HG02938 (cell line): ENCODE measurements around the gene GTF3C1.

ENCODE experiments used
- ATAC-seq: cut with Tn5 transposase; IDR thresholded peaks from one replicate; pipeline ENCODE4 v1.9.1; 2021; ENCODE audit warnings: mild to moderate bottlenecking, moderate library complexity; ENCODE audit not compliant: unreplicated experiment

GTF3C1 gene

DNA sequence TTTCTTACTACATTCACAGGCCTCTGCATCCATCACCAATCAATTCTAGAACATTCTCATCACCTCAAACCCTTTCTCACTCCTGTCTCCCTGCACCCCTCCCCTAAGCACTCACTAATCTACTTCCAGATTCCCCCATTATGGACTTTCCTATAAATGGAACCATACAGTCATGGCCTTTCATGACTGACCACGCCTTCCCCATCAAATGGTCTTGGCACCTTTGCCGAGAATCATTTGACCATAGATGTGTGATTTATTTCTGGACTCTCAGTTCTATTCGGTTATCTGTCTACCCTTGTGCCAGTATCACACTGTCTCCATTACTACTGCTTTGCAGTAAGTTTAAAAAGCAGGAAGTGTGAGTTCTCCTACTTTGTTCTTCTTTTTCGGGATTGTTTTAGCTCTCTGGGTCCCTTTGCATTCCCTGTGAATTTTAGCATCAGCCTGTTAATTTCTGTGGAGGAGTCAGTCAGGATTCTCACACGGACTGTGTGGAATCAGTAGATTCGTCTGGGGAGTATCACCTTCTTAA, 27.5 kb downstream of the GTF3C1 start:
- no peak for ATAC-seq

DNA sequence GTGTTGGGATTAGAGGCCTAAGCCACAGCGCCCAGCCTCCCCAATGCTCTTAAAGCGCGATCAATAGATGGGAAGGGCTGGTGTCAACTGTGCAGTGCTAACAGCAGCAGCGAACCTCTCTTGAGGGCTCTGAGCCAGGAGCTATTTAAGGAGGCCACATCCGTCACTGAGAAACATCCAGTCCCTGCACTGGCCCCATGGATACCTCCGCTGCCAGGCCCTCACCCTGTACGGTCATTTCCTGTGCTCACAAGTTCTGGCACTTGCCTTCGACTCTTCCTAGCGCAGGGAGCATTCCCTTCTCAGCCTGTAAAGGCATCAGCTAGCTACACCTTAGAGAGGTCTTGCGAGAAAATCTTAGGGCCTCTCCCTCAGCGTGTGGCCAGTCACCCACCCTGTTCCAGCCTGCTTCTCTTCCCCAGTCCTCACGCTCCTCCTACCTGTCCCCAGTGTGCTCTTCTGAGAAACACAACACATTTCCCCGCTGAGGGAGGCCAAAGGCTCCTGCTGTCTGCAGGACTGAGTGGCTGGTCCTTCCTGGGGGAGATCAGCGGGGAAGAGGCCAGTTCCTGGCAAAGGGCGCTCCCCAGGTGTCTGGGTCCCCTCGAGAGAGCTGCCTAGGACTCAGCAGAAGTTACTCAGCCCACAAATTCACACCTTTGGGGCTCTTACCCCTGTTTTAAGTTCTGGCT, 28.6 kb downstream of the GTF3C1 start:
- no peak for ATAC-seq

DNA sequence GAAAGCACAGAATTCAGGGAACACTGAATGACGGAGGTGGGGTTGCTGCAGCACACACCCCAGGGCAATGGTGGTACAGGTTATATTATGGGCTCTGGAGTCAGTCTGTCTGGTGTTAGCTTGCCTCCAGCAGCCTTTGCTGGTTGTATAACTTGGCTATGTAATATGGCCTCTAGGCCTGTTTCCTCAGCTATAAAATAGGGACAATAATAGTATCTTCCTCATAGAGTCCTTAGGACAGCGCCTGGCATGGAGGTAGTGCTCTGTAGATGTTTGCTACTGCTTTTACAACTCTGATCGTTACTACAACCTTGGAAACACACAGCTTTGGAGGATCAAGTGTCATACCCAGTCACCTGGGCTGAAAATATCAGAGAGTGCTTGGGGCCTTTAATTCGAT, 31.5 kb downstream of the GTF3C1 start:
- ATAC-seq: no peak

DNA sequence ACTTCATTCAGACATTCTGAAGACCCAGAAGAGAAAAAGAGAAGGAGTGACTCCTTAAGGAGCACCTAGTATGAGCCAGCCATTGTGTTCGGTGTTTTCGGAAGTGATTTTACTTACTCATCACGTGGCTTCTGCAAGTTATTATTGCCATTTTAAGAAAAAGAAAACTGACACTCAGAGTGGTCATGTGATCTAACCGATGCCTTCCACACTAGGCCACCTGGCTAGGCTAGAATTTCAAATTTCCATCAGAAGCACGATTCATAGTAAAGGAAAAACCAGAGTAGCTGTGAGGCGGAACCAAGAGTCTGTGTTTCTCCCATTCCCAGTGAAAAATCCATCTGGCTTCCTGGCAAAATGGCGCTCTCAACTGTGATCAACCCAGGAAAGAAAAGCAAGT, 32.0 kb downstream of the GTF3C1 start:
- ATAC-seq: no peak

DNA sequence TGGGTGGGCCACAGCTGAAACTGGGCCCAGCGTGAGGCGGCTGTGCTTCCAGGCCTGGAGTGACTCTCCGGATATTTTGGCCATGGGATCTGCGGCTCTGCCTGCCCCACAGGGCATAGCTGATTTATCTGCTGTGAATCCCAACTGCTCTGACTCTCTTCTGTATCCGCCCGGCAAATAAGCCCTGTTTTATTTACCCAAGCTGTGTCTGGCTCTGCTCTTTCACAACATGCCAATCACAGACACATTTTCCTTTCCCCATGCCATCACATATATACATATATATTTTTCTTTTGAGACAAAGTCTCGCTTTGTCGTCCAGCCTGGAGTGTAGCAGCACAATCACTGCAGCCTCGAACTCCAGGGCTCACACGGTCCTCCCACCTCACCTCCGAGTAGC, 33.3 kb downstream of the GTF3C1 start:
- ATAC-seq: no peak

DNA sequence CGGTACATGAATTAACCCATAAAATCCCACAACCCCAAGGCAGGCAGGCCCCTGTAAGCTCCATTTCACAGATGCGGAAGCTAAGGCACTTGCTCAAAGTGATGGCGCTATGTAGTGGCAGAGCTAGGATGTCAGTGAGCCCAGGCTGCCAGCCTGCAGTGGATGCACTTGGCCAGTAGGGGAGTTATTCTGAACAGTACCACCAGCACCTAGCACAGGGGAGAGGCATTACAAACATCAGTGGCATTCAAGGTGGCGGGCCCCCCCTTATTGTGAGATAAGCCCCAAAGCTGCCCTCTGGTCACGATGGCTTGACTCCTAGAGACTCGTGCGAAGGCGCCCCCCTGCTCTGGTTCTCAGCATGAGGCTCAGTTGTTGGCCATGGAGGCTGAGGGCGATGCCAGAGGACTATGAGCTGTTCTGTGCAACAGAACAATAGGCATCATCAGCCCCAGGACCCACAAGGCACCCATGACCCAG, 33.8 kb downstream of the GTF3C1 start:
- ATAC-seq: no peak

DNA sequence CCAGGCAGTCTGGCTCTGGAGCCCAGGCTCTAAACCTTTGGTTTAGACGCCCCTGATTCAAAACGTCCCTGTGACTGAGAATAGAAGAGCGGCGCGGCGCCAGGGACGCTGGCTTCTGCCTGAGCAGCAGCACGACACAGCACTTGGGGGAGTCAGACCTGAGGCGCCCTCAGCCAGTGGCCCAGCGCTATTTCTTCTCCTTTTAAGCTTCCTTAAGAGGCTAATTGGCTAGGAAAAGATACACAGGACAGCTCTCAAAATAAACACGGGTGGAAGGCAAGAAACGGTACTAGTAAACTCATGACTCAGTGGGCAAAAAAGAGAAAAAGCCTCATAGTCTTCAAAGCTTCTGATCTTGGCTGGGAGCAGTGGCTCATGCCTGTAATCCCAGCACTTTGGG, 34.9 kb downstream of the GTF3C1 start:
- ATAC-seq: no peak

DNA sequence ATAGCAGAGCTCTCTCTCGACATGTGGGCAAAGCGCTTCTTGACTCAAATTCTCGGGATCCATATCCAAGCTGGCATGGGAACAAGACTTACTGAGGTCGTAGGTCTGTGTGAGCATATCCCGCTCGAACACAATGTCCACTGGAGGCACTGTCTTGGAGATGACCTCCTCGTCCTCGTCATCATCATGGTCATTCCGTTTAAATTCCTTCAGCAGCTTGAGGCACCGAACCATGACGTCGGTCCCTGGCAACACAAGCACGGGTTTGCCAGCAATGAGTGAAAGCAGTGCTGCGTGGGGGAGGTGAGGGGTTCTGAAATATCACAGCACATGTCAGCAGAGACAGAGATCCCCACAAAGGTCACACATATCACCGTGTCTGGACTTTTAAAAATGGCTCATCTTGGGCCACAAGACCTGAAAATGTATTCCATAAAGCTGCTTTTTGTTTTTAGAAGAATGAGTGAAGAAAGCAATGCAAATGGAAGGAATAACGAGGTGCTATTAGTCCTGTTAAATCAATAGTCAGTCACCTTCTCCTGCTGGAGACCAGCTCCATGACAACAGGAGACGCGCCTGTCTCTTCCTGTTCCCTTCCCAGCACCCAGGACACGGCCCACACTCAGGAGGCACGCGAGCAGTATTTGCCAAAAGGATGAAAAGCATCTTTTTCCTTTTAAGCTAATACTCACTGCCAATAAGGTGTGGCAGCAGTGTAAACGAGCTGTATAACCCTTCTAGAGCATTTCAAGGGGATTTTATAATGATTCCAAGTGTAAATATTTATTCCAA, 37.9 kb downstream of the GTF3C1 start:
- no peak for ATAC-seq

DNA sequence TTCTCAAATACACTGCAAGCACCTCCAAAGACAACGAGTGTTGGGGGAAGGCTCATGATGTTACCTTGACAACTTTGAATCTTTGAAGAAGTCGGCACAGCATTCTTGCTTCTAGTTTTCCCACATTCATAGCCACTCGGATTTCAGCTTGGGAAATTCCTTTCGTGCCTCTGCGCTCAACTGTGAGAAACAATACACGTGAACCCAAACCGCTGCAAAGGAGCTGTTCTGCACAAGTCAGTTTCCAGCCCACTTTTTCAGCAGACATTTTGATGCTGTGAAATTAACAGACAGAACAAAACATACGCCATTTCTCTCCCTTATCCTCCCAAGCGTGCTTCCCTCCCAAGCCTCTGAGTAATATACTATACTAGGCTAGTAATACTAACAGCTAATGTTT, 41.2 kb downstream of the GTF3C1 start:
- no peak for ATAC-seq

DNA sequence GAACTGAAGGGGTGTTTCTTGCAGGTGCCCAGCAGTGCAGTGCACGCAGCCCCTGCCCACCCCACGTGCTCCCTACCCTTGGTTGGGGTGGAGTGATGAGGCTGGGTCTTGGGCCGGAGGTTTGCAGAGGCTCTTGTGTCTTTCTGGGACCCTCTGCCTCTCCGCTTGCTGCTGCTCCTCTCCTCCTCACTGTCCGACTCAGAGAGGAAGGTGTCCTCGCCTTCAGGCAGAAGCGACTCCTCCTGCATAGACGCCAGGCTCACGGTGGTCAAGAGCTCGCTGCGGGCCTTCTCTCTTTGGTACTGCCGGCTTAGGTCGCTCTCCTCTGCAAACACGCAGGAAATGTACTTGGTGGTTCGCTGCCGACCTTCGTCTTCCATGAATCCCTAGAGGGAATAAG, 42.9 kb downstream of the GTF3C1 start:
- no peak for ATAC-seq

DNA sequence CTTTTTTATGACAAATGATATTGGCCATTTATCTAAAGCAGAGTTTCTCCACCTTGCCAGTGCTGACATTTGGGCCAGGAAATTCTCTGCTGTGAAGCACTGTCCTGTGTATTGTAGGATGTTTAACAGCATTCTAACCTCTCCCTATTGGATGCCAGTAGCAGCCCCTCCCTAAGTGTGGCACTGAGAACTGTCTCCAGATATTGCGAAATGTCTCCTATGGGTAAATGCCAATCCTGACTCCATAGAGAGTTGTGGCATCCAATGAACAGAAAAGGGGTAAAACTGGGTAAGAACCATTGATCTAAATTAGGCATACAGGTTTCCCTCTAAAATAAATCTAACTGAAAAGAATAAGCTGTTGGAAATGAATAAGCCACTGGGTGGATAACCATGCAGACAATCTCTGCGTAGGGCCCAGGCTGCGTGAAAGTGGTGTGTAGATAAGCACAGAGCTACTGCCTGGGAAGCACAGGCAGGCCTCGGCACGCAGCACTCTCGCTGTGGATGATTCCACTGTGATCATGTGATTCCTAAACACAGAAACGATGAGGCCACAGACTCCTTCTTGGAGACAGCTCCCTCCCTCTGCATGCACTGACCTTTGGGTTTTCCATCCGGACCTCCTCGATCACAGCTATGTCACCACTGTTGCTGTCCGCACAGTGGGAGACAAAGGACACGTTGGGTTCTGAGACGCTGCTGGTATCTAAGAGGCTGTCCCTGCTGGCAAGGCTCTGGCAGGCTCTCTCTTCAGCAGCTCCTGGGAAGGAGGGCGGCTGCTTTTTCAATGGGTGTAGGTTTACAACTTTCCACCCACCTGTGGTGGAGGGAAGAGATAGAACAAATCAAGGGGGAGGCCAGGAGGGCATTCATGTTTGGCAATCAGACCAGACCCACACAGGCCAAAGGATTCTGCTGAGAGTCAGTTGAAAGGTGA, 44.1 kb downstream of the GTF3C1 start:
- ATAC-seq: no peak

DNA sequence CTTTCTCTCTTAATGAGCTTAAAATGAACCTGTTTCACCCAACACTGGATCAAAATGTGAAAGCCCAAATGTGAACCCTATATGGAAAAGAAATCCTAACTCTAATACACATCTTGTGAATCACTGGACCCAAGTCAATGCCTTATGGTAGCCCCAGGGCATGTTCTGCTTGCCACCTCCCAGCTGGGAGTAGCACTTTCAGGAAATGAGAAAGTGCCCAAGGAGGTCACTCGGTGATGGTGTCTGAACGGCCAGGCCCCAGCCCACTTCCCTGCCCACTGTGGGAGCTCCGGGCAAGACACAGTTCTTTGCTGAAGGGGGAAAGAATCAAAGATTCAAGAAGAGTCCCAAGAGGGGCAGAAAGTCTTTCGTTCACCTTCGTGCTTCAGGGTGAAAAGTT, 46.1 kb downstream of the GTF3C1 start:
- no peak for ATAC-seq

DNA sequence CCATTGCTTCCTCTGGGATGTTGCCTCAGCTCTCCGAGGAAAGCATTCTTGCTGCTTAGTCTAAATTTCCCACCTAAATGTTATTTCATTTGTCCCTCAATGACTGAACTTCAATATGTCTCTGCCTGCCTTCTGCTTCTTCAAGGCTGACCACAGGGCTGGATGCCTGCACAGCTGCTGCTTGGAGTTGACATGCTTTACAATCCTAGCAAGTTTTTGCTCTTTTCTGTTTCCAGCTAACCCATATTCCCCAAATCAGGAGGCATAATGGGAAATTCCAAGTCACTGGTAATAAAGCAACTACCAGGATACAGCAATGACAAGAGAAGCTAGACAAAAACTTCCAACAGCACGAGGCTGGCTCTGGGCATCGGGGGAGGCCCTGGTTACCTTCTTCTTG, 48.9 kb downstream of the GTF3C1 start:
- ATAC-seq: no peak

DNA sequence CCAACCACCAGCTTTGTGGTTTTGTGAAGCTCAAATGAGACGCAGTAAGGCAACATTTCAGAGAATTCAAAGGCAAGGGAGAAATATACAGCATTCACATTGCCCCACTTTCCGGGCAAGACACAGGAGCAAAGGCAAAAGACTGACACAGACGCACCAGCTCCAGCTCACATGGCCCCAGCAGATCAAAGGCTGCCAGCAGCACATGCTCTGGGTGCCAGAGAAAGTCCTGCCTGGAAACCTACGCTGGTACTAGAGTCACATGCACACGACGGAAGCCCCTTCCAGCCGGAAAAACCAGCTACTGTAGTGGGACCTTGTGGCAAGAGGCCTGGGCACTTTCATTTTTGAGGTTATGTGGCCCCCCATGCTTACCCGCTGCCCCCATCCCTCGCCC, 50.1 kb downstream of the GTF3C1 start:
- no peak for ATAC-seq

DNA sequence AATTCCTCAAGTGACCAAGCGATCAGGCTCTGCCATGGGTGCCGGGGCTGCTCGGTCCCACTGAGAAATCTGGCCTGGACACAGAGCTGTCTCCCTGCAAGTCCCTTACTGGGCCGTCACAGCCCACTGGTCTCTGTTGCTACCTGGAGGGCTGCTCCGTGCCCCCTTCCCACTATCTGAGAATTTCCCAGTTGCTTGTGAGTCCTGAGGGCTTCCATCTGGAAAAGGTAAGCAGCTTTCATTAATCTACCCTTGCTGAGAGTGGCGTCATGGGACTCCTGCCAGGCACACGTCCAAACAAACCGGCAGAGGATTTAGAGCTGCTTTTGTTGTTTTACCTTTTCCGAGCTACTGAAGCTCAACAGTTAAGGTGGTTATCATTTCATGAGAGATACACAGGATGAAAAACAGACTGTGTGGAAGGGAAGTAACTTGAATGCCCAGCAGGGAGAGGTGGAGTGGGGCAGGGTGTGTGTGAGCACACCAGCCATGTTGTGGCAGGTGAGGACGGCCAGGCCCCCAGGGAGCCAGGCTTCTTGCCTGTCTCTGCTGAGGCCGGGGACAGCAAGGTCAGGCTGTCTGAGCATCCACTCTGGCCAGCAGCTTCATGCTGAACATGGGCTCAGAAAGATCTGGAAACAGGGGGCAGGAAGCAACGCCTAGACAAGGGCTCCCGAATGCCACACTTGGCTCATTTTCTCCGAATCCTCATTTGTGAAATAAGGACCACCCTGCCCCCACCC, 50.6 kb downstream of the GTF3C1 start:
- ATAC-seq: no peak

DNA sequence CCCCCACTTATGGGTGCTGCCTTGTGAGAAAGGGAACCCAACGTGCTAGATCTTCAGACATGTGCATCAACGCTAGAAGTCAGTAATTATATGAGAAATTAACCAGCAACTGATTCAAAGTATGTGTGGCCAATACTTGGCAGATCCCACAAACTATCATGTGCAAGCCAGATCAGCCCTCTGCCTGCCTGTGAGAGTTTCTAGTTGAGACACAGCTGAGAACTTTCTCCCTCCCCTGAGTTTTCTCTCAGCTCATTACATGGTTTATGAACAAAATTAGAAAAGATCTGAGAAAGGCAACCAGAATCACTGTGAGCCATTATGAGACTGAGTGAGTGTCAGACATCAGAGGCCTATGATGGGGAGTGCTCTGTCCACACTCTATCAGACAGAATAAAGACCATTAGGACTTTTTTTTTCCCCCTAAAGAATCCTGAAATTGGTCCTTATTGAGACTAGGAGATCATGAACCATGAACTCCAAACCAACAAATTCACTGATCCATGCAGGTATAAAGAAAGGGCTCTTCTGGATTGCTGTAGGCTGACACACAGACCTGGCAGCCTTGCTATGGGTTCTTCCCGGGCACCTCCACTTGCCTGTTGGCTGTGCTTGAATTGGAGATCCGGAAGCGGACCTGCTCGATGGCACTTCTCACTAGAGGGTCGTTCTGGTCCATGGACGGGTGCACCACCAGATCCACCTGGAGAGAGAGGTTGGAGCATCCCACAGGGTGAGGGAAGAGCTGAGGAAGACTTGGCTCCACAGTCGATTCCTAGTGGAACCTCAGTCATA, 51.5 kb downstream of the GTF3C1 start:
- no peak for ATAC-seq

DNA sequence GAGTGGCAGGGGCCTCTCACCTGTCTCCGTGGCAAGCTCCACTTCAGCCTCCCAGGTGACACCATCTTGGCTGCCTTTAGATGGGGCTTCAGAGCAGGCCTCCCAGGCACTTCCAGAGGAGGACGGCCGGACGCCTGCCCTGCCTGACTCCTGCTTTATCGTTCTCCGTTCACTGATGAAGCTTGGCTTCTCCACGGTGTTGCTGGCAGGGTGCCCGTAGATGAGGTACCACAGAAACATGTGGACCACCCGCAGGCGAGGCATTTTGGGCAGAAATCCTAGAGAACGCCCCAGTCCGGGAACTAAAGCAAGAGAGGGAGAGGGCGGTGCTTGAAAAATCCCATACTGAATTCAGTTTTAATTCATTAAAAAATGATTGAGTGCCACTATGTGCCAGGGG, 54.5 kb downstream of the GTF3C1 start:
- ATAC-seq: no peak

DNA sequence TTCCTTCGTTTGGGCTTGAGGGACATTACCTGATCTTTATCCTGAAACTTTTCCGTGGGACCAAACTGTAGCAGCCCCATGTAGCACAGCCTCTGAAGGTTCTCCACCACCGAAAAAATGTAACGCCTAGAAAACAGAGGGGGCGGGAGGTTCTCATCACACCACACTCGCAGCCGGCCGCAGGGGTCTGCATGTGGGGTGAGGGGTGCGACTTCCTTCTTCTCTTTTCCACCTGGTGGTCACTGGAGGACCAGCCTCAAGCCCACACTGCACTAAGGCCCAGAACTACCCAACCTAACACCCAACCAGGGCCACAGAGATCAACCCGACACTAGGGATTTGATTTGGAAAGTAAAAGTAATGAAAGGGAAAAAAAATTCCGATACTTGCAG, 57.1 kb downstream of the GTF3C1 start:
- no peak for ATAC-seq

DNA sequence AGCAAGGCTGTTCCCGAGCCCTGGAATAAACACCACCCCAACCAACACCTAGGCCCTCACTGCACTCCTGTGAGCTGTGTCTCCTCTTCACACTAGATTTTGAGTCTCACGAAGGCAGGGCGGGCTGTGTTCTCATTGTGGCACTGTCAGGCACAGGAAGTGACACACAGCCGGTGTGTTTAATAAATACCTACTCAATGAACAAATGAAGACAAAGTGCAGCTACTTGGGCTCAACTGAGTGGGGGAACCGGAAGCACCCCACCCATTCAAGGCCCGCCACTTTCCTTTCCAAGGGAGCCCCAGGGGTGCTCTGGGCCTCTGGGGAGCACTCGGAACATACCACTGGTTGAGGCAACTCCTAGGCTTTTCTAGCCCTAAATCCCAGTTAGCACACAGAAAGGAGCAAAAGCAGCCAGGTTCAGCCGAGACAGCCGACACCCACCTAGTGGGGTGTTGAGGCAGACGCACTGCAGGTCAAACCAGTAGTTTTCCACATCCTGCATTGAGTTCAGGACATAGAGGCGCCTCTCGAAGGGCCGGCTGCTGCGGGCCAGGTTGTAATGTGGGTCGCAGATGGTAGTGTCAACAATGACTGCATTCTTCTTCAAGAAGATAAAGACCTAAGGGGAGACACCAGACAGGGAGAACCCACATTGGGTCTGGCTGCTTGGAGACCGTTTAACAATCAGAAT, 57.7 kb downstream of the GTF3C1 start:
- ATAC-seq: no peak
